HG03521 (cell line): ENCODE measurements around the gene SET.
A peak's percentile ranks its signal among the peaks of the same experiment; 100 is the strongest.
"Not testable (repeated sequence)": the region's sequence is repeated elsewhere in the genome, so short reads cannot be mapped to it uniquely, and the experiment has no call there.

Experiments
- ATAC-seq: cut with Tn5 transposase; IDR thresholded peaks from one replicate; pipeline ENCODE4 v1.9.1; 2021; ENCODE audit warnings: mild to moderate bottlenecking, moderate library complexity; ENCODE audit not compliant: unreplicated experiment

SET gene

GRCh38 chr9:128688501-128689292, at the start of gene SET:
TSS of gene SET (plus strand) at chr9:128689222. CDS start at chr9:128689583, 361 bp downstream.
- peak; percentile 75 for ATAC-seq

- ATAC-seq: no peak
These were observed 48.4 kb upstream of the SET start for GRCh38 chr9:128640603-128641002.

GRCh38 chr9:128642675-128643245, 46.3 kb upstream of the SET start:
- no peak for ATAC-seq

GRCh38 chr9:128643519-128644300, 45.3 kb upstream of the SET start:
- no peak for ATAC-seq

GRCh38 chr9:128648206-128648605, 40.8 kb upstream of the SET start:
- not testable (repeated sequence) for ATAC-seq

- no peak for ATAC-seq
These were observed 37.2 kb upstream of the SET start for GRCh38 chr9:128651798-128652197.

- no peak for ATAC-seq
These were observed 35.1 kb upstream of the SET start for GRCh38 chr9:128653908-128654307.

GRCh38 chr9:128654481-128654880, 34.5 kb upstream of the SET start:
- ATAC-seq: no peak

- peak; percentile 58 for ATAC-seq
These were observed 32.3 kb upstream of the SET start, which contains the start of gene DYNC2I2 for GRCh38 chr9:128656416-128657343. TSS of gene DYNC2I2 (minus strand) at chr9:128656847. CDS start at chr9:128656726, 121 bp downstream.

GRCh38 chr9:128657344-128657704, 31.7 kb upstream of the SET start:
- no peak for ATAC-seq

GRCh38 chr9:128657796-128658195, 31.2 kb upstream of the SET start:
- no peak for ATAC-seq

GRCh38 chr9:128666481-128666941, 22.5 kb upstream of the SET start:
- not testable (repeated sequence) for ATAC-seq

GRCh38 chr9:128669786-128670185, 19.2 kb upstream of the SET start:
- no peak for ATAC-seq

- no peak for ATAC-seq
These were observed 13.6 kb upstream of the SET start for GRCh38 chr9:128675382-128675781.

GRCh38 chr9:128677794-128678193, 11.2 kb upstream of the SET start:
- ATAC-seq: no peak

GRCh38 chr9:128683340-128684064, 5.5 kb upstream of the SET start:
- ATAC-seq: no peak

GRCh38 chr9:128684065-128684324, 5.0 kb upstream of the SET start:
- ATAC-seq: no peak

- ATAC-seq: no peak
These were observed 4.5 kb upstream of the SET start for GRCh38 chr9:128684325-128685199.
